ENCODE results near the gene MICAL3. TPM values are rescaled to one million over a fixed set of nuclear protein-coding genes. Genes with fewer than 3 reads are reported as not detected.

The MICAL3 gene
- polyA plus RNA-seq, 3 donors: 0.23 to 0.84 TPM; not detected in 1

- Mint-ChIP-seq H3K9me3 (peaks cover 0 to 4% (median 0%) of the 10 kb centered on the region in 7 donors), H3K4me3 (no peak overlapping the region), H3K36me3 (no peaks in the 10 kb centered on the region), H3K4me1 (peaks cover 8% of the 10 kb centered on the region), H3K27ac (no peak overlapping the region), H3K27me3 (ENCODE audit: low read depth in 3 of 3) (peaks cover 0 to 5% (median 0%) of the 10 kb centered on the region in 3 donors)
- intact Hi-C loops (cut with micrococcal nuclease): no loop called here
- H3K79me2 ChIP-seq (ENCODE audit: insufficient read depth, low read length): no peaks in the 10 kb centered on the region
- H3K4me2 ChIP-seq (replicated peaks; ENCODE audit: extremely low read depth, low read length, poor library complexity, severe bottlenecking): no peak overlapping the region
- no peak overlapping the region for H3K9ac ChIP-seq (ENCODE audit: insufficient read depth, low read length, poor library complexity, severe bottlenecking)
- H3K4me1 ChIP-seq (ENCODE audit: control insufficient read depth in 1 of 2, insufficient read depth in 2 of 2, low read length in 2 of 2): no peaks in the 10 kb centered on the region
- no peak overlapping the region for H2AFZ ChIP-seq (ENCODE audit: insufficient read depth, low read depth, low read length, poor library complexity, severe bottlenecking)
- no peak overlapping the region for H3K27ac ChIP-seq (ENCODE audit: low read depth in 1 of 2, low read length in 2 of 2)
- H3K36me3 ChIP-seq (replicated peaks in 1 of 2; ENCODE audit: control insufficient read depth in 1 of 2, insufficient read depth in 2 of 2, low read length in 2 of 2): no peaks in the 10 kb centered on the region
- TF ChIP-seq, protein P1, sequence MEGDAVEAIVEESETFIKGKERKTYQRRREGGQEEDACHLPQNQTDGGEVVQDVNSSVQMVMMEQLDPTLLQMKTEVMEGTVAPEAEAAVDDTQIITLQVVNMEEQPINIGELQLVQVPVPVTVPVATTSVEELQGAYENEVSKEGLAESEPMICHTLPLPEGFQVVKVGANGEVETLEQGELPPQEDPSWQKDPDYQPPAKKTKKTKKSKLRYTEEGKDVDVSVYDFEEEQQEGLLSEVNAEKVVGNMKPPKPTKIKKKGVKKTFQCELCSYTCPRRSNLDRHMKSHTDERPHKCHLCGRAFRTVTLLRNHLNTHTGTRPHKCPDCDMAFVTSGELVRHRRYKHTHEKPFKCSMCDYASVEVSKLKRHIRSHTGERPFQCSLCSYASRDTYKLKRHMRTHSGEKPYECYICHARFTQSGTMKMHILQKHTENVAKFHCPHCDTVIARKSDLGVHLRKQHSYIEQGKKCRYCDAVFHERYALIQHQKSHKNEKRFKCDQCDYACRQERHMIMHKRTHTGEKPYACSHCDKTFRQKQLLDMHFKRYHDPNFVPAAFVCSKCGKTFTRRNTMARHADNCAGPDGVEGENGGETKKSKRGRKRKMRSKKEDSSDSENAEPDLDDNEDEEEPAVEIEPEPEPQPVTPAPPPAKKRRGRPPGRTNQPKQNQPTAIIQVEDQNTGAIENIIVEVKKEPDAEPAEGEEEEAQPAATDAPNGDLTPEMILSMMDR (IDR thresholded peaks at IDR 0.05): no peak
- no peaks in the 10 kb centered on the region for H3K9me3 ChIP-seq (replicated peaks in 1 of 2; ENCODE audit: control insufficient read depth in 1 of 2, insufficient read depth in 1 of 2, low read length in 2 of 2)
- no peak for DNase-seq
- WGBS (ENCODE audit: insufficient coverage): 95% methylated on average over 3 of the region's 5 CpGs
- H3K4me3 ChIP-seq (replicated peaks in 1 of 3; ENCODE audit: low read depth in 2 of 3, low read length in 3 of 3): no peak overlapping the region
- no peaks in the 10 kb centered on the region for H4K20me1 ChIP-seq (ENCODE audit: insufficient read depth, low read length)
- no peaks in the 10 kb centered on the region for H3K27me3 ChIP-seq (ENCODE audit: control insufficient read depth in 2 of 2, insufficient read depth in 2 of 2, low read length in 2 of 2)
These were observed 105.5 kb downstream of the MICAL3 start for GRCh38 chr22:17918840-17919239.

DNA sequence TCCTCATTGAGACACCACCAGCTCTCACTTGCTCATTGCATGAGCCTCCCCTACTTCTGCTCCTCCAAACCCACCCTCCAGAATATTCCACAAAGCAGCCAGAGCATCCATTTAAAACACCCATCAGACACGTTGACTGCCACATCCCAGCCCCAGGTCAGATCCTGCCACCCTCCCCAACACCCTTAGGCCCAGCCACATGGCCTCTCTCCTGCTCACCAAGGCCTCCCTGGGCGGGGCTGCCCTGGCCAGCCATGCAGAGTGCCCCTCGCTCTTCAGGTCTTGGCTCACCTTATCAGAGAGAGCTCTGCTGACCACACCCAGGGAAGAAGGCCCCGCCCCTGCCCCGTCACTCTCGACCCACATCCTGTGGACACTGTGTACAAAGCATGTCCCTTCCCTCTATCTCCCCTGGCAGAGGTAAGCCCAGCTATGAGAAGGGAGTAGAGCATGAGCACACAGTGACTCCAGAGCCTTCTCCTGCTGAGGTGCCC lies 106.8 kb downstream of the MICAL3 start:
- no peak overlapping the region for H3K27ac Mint-ChIP-seq
- Histone ChIP-seq H3K36me3 (replicated peaks in 1 of 2; ENCODE audit: control insufficient read depth in 1 of 2, insufficient read depth in 2 of 2, low read length in 2 of 2) (no peaks in the 10 kb centered on the region), H3K9ac (ENCODE audit: insufficient read depth, low read length, poor library complexity, severe bottlenecking) (no peak overlapping the region), H3K4me3 (replicated peaks in 1 of 3; ENCODE audit: low read depth in 2 of 3, low read length in 3 of 3) (no peak overlapping the region), H3K27me3 (ENCODE audit: control insufficient read depth in 2 of 2, insufficient read depth in 2 of 2, low read length in 2 of 2) (no peaks in the 10 kb centered on the region), H2AFZ (ENCODE audit: insufficient read depth, low read depth, low read length, poor library complexity, severe bottlenecking) (no peak overlapping the region), H3K79me2 (ENCODE audit: insufficient read depth, low read length) (no peaks in the 10 kb centered on the region), H3K27ac (ENCODE audit: low read depth in 1 of 2, low read length in 2 of 2) (no peak overlapping the region), H3K9me3 (replicated peaks in 1 of 2; ENCODE audit: control insufficient read depth in 1 of 2, insufficient read depth in 1 of 2, low read length in 2 of 2) (no peaks in the 10 kb centered on the region), H3K4me1 (ENCODE audit: control insufficient read depth in 1 of 2, insufficient read depth in 2 of 2, low read length in 2 of 2) (no peaks in the 10 kb centered on the region), H3K4me2 (replicated peaks; ENCODE audit: extremely low read depth, low read length, poor library complexity, severe bottlenecking) (no peak overlapping the region), H4K20me1 (ENCODE audit: insufficient read depth, low read length) (no peaks in the 10 kb centered on the region)
- peaks cover 0 to 5% (median 0%) of the 10 kb centered on the region in 3 donors for H3K27me3 Mint-ChIP-seq (ENCODE audit: low read depth in 3 of 3)
- WGBS (ENCODE audit: insufficient coverage): 87% methylated on average over 3 of the region's 6 CpGs
- peaks cover 8% of the 10 kb centered on the region for H3K4me1 Mint-ChIP-seq
- DNase-seq: no peak
- no peaks in the 10 kb centered on the region for H3K9me3 Mint-ChIP-seq
- no peaks in the 10 kb centered on the region for H3K36me3 Mint-ChIP-seq
- TF ChIP-seq, protein P1 (IDR thresholded peaks at IDR 0.05): no peak
- intact Hi-C loops (cut with micrococcal nuclease): no loop called here
- no peak overlapping the region for H3K4me3 Mint-ChIP-seq

Measured in CD14-positive monocyte (primary cell).